Measurements from ENCODE around the gene DCLRE1A.
"Not testable (repeated sequence)": the region's sequence is repeated elsewhere in the genome, so short reads cannot be mapped to it uniquely, and the experiment has no call there.

Gene DCLRE1A

GRCh38 chr10:113857210-113857609, 3.3 kb upstream of the DCLRE1A start:
- Histone ChIP-seq H3K27ac (ENCODE audit: low read depth, low read length) (no peak overlapping the region), H3K9ac (ENCODE audit: low read depth, low read length) (no peak overlapping the region), H3K36me3 (ENCODE audit: insufficient read depth, low read length) (peaks cover 41% of the 10 kb centered on the region), H3K4me1 (ENCODE audit: insufficient read depth, low read length) (peaks cover 20% of the 10 kb centered on the region; the same call in 1 of the 2 replicates), H3K9me3 (ENCODE audit: insufficient read depth, low read depth, low read length) (0 out of 2 replicates have a peak, but pooled peaks cover 3% of the 10 kb centered on the region), H3K27me3 (ENCODE audit: insufficient read depth, low read length) (no peaks in the 10 kb centered on the region), H3K4me3 (ENCODE audit: low read length) (no peak overlapping the region)

DNA sequence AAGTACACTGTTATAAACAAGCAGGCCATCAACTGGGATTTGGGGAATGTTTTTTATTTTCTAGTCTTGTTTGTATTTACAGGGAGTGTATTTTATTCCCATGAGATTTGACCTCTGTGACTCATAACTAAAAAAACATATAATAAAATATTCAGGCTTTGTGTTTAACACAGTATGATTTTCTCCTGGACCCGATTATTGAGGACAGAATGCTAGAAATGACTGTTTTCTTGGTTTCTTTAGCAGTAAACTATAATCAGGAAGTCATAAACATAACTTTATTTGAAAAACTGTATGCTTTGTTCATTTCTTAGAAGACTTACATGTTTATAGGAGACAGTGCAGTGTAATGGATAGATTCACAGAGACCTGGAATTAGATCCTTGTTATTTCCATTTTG, 2.7 kb upstream of the DCLRE1A start:
- H3K36me3 ChIP-seq (ENCODE audit: insufficient read depth, low read length): peaks cover 35% of the 10 kb centered on the region
- H3K9me3 ChIP-seq (ENCODE audit: insufficient read depth, low read depth, low read length): 0 out of 2 replicates have a peak, but pooled peaks cover 3% of the 10 kb centered on the region
- H3K27ac ChIP-seq (ENCODE audit: low read depth, low read length): no peak overlapping the region
- WGBS: no CpG with 5 or more reads among the region's 1 CpG
- peaks cover 20% of the 10 kb centered on the region; the same call in 1 of the 2 replicates for H3K4me1 ChIP-seq (ENCODE audit: insufficient read depth, low read length)
- H3K27me3 ChIP-seq (ENCODE audit: insufficient read depth, low read length): no peaks in the 10 kb centered on the region
- 0 out of 2 replicates have a peak overlapping the region, but pooled peaks have one; percentile 98 for H3K9ac ChIP-seq (ENCODE audit: low read depth, low read length)
- H3K4me3 ChIP-seq (ENCODE audit: low read length): peak overlapping the region; percentile 97

DNA sequence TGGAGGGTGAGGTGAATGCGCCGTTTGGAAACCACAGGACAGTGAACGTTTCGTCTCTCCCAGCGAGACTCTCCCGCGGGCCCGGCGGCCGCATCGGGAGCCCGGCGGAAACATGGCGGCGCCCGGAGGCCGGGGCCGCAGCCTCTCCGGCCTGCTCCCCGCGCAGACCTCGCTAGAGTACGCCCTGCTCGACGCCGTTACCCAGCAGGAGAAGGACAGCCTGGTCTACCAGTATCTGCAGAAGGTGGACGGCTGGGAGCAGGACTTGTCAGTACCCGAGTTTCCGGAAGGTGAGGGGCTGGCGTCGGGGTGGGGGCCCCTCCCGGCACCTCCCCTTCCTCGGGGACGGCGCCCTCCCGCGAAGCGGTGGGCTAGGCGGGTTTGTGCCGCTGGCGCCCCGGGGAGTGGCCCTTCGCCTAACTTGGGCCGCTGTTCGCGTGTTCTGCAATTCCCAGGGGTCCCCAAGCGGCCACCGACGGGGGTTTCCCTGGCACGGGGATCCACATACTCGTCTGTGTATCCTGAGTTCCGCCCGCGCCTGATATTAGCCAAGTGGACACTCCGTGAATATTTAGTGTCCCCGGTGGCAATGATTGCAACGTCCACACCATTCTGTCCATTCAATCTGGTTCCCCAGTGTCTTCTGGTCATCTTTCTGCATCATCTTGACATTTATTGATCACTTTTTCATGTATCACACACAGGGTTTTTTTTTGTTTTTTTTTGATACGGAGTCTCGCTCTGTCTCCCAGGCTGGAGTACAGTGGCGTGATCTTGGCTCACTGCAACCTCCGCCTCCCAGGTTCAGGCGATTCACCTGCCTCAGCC, 1.1 kb upstream of the DCLRE1A start:
- Histone ChIP-seq H3K27me3 (ENCODE audit: insufficient read depth, low read length) (no peaks in the 10 kb centered on the region), H3K9me3 (ENCODE audit: insufficient read depth, low read depth, low read length) (no peaks in the 10 kb centered on the region), H3K27ac (ENCODE audit: low read depth, low read length) (peak overlapping the region; percentile 87), H3K9ac (ENCODE audit: low read depth, low read length) (peak overlapping the region; percentile 98), H3K4me3 (ENCODE audit: low read length) (peak overlapping the region; percentile 97), H3K36me3 (ENCODE audit: insufficient read depth, low read length) (peaks cover 22% of the 10 kb centered on the region), H3K4me1 (ENCODE audit: insufficient read depth, low read length) (peaks cover 27% of the 10 kb centered on the region; the same call in 1 of the 2 replicates)
- WGBS: under 1% methylated on average over 62 of the region's 62 CpGs

DNA sequence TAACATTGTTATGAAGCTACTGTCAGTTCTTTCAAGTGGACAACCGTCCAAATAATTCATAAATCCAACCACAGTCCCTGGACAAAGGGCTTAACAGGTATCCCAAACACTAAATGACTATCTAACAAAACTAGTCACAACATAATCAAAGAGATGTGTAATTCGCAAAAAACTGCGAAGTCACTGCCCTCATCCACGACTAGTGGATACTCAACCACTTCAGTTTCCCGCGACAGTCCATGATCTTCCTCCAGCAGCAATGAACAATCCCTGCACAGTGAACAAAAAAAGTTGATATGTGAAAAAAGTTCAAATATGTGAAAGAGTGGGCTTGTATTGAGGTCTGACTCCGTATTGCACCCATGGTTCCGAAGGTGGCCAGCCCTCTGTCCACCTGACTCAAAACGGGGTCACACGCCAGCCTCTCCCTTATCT, 287 bp downstream of the DCLRE1A start:
- H3K4me3 ChIP-seq (ENCODE audit: low read length): peak overlapping the region; percentile 97
- H3K36me3 ChIP-seq (ENCODE audit: insufficient read depth, low read length): peaks cover 12% of the 10 kb centered on the region
- peak overlapping the region; percentile 98 for H3K9ac ChIP-seq (ENCODE audit: low read depth, low read length)
- WGBS: 52% methylated on average over 10 of the region's 10 CpGs
- no peaks in the 10 kb centered on the region for H3K27me3 ChIP-seq (ENCODE audit: insufficient read depth, low read length)
- H3K27ac ChIP-seq (ENCODE audit: low read depth, low read length): peak overlapping the region; percentile 87
- peaks cover 27% of the 10 kb centered on the region; the same call in 1 of the 2 replicates for H3K4me1 ChIP-seq (ENCODE audit: insufficient read depth, low read length)
- no peaks in the 10 kb centered on the region for H3K9me3 ChIP-seq (ENCODE audit: insufficient read depth, low read depth, low read length)

- no peaks in the 10 kb centered on the region for H3K27me3 ChIP-seq (ENCODE audit: insufficient read depth, low read length)
- H3K4me3 ChIP-seq (ENCODE audit: low read length): no peak overlapping the region
- WGBS: 88% methylated on average over 7 of the region's 7 CpGs
- H3K9me3 ChIP-seq (ENCODE audit: insufficient read depth, low read depth, low read length): no peaks in the 10 kb centered on the region
- peaks cover 12% of the 10 kb centered on the region; the same call in 1 of the 2 replicates for H3K4me1 ChIP-seq (ENCODE audit: insufficient read depth, low read length)
- peaks cover 30% of the 10 kb centered on the region for H3K36me3 ChIP-seq (ENCODE audit: insufficient read depth, low read length)
- no peak overlapping the region for H3K27ac ChIP-seq (ENCODE audit: low read depth, low read length)
- no peak overlapping the region for H3K9ac ChIP-seq (ENCODE audit: low read depth, low read length)
These were observed 3.9 kb downstream of the DCLRE1A start for GRCh38 chr10:113849946-113850345.

- Histone ChIP-seq H3K27me3 (ENCODE audit: insufficient read depth, low read length) (no peaks in the 10 kb centered on the region), H3K9ac (ENCODE audit: low read depth, low read length) (no peak overlapping the region), H3K36me3 (ENCODE audit: insufficient read depth, low read length) (peaks cover 34% of the 10 kb centered on the region), H3K27ac (ENCODE audit: low read depth, low read length) (no peak overlapping the region), H3K4me1 (ENCODE audit: insufficient read depth, low read length) (peaks cover 13% of the 10 kb centered on the region), H3K9me3 (ENCODE audit: insufficient read depth, low read depth, low read length) (no peaks in the 10 kb centered on the region), H3K4me3 (ENCODE audit: low read length) (no peak overlapping the region)
- whole genome bisulfite sequencing: 97% methylated on average over 4 of the region's 5 CpGs
These were observed 4.6 kb downstream of the DCLRE1A start for GRCh38 chr10:113849140-113849803.

DNA sequence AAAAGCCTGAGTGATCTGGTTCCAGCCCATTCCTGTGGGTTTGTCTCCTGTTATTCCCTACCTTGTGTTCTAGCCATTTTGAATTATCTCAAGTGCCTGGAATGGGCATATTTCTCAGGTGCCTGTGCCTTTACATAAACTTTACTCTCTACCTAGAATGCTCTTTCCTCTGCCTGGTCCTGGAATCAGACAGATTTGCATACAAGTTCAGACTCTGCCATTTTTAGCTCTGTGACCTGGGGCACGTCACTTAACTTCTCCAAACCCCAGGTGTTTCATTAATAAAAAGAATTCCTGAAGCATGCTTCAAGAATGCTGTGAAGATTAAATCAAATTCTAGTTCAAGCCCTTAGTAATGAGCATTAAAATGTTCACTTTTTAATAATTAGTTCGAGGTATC, 7.8 kb downstream of the DCLRE1A start:
- no peaks in the 10 kb centered on the region for H3K9me3 ChIP-seq (ENCODE audit: insufficient read depth, low read depth, low read length)
- 96% methylated on average over 2 of the region's 2 CpGs for WGBS
- no peak overlapping the region for H3K27ac ChIP-seq (ENCODE audit: low read depth, low read length)
- H3K36me3 ChIP-seq (ENCODE audit: insufficient read depth, low read length): peaks cover 64% of the 10 kb centered on the region
- H3K9ac ChIP-seq (ENCODE audit: low read depth, low read length): no peak overlapping the region
- peaks cover 8% of the 10 kb centered on the region; the same call in 1 of the 2 replicates for H3K4me1 ChIP-seq (ENCODE audit: insufficient read depth, low read length)
- H3K27me3 ChIP-seq (ENCODE audit: insufficient read depth, low read length): no peaks in the 10 kb centered on the region
- H3K4me3 ChIP-seq (ENCODE audit: low read length): no peak overlapping the region

DNA sequence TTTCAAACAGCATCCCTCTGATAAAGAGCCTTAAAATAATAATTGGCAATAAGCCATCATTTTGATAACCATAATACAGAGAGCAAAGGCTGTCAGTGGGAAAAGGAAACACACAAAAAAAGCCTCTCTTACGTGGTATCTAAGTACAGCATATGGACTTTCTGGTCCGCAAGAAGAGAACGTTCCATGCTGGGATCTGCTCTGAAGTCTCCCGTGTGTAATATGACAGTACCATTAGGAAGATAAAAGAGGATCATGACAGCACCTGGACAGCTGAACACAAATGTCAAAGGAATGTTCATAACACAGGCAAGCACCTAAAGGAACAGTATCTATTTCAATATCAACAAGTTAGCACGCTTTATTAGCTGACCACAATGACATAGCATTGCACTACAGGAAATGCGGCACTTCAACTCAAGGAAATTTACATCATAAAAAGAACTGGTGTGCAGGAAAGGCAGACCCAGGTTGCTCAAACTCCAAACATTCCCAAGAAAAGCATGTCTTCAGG, 9.9 kb downstream of the DCLRE1A start:
- 94% methylated on average over 6 of the region's 6 CpGs for WGBS
- Histone ChIP-seq H3K9me3 (ENCODE audit: insufficient read depth, low read depth, low read length) (no peaks in the 10 kb centered on the region), H3K9ac (ENCODE audit: low read depth, low read length) (no peak overlapping the region), H3K27me3 (ENCODE audit: insufficient read depth, low read length) (no peaks in the 10 kb centered on the region), H3K4me3 (ENCODE audit: low read length) (no peak overlapping the region), H3K36me3 (ENCODE audit: insufficient read depth, low read length) (peaks cover 70% of the 10 kb centered on the region), H3K27ac (ENCODE audit: low read depth, low read length) (no peak overlapping the region), H3K4me1 (ENCODE audit: insufficient read depth, low read length) (peaks cover 7% of the 10 kb centered on the region; the same call in 1 of the 2 replicates)

DNA sequence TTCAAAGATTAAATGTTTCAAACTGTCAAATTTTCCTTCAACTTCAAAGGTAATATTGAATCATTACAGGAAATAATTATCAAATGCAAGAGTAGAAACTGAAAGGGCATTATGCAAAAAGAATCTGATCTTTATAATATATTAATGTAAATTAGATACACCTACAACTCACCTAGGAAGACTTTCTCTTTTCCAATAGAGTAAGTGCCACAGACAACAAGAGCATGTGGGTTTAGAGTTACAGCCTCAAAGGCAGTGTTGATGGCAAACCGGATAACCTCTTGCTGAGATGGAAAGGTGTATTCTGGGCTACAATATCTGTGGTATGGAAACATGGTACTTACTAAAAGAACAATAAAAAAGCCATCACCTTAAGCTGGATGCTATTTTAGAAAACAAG, 11.7 kb downstream of the DCLRE1A start:
- H3K9me3 ChIP-seq (ENCODE audit: insufficient read depth, low read depth, low read length): no peaks in the 10 kb centered on the region
- H3K4me3 ChIP-seq (ENCODE audit: low read length): no peak overlapping the region
- H3K4me1 ChIP-seq (ENCODE audit: insufficient read depth, low read length): peaks cover 7% of the 10 kb centered on the region; the same call in 1 of the 2 replicates
- H3K36me3 ChIP-seq (ENCODE audit: insufficient read depth, low read length): peaks cover 66% of the 10 kb centered on the region
- WGBS: 100% methylated on average over 1 of the region's 1 CpG
- H3K27me3 ChIP-seq (ENCODE audit: insufficient read depth, low read length): no peaks in the 10 kb centered on the region
- no peak overlapping the region for H3K9ac ChIP-seq (ENCODE audit: low read depth, low read length)
- H3K27ac ChIP-seq (ENCODE audit: low read depth, low read length): no peak overlapping the region

GRCh38 chr10:113828567-113828966, 25.3 kb downstream of the DCLRE1A start:
- H3K4me1 ChIP-seq (ENCODE audit: insufficient read depth, low read length); H3K27ac ChIP-seq (ENCODE audit: low read depth, low read length); H3K36me3 ChIP-seq (ENCODE audit: insufficient read depth, low read length); H3K27me3 ChIP-seq (ENCODE audit: insufficient read depth, low read length); H3K4me3 ChIP-seq (ENCODE audit: low read length); H3K9ac ChIP-seq (ENCODE audit: low read depth, low read length); H3K9me3 ChIP-seq (ENCODE audit: insufficient read depth, low read depth, low read length): not testable (repeated sequence)
- 90% methylated on average over 10 of the region's 10 CpGs for WGBS

DNA sequence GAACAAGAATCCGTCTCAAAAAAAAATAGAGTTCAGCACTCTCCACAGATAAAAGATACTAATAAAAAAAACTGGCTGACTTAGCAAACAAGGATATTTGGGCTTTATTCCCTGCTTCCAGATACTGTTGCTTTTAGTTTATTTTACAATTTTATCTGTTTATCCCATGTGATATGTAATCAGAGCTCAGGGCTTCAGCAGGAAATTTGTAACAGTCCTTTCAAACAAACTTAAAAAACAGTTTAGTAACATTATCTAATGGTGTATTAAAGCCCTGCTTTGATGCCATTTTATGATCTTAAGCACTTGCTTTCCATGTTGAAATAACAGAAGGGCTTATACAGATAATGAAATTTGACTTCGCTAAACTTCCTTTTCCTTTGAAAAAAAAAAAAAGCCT, 28.1 kb downstream of the DCLRE1A start:
- H3K27me3 ChIP-seq (ENCODE audit: insufficient read depth, low read length): no peaks in the 10 kb centered on the region
- H3K4me1 ChIP-seq (ENCODE audit: insufficient read depth, low read length): peaks cover 13% of the 10 kb centered on the region
- WGBS: 87% methylated on average over 2 of the region's 2 CpGs
- no peak overlapping the region for H3K27ac ChIP-seq (ENCODE audit: low read depth, low read length)
- no peaks in the 10 kb centered on the region for H3K36me3 ChIP-seq (ENCODE audit: insufficient read depth, low read length)
- H3K4me3 ChIP-seq (ENCODE audit: low read length): no peak overlapping the region
- H3K9me3 ChIP-seq (ENCODE audit: insufficient read depth, low read depth, low read length): no peaks in the 10 kb centered on the region
- no peak overlapping the region for H3K9ac ChIP-seq (ENCODE audit: low read depth, low read length)

Data from HUES64 (cell line).